GM23338 (cell line): ENCODE measurements around the gene SNN. TPM values are rescaled to one million over a fixed set of nuclear protein-coding genes. Genes with fewer than 3 reads are reported as not detected.

ENCODE experiments used
- ATAC-seq: fragments of 200-7000 bp; cut with Tn5 transposase; 3 replicates; pipeline ENCODE4 v1.9.1; 2020
- DNase-seq: peaks from one replicate; pipeline ENCODE4 v3.0.0-alpha.2; 2015; ENCODE audit warnings: low spot score
- H2AFZ ChIP-seq: fragments of 200-600 bp; sonication (generic); 2 replicates; pipeline ENCODE4 v1.8.0; 2016; ENCODE audit warnings: antibody characterized with exemption, mild to moderate bottlenecking, moderate library complexity
- H3F3A ChIP-seq: fragments of 200-600 bp; sonication (generic); replicated peaks from 2 replicates; pipeline ENCODE4 v1.8.0; 2017; ENCODE audit warnings: antibody characterized with exemption, mixed run types, low read depth
- H3K27ac ChIP-seq: fragments of 200-600 bp; sonication (generic); 2 replicates; pipeline ENCODE4 v1.6.1; 2016; ENCODE audit warnings: low read depth
- H3K27me3 ChIP-seq: fragments of 200-600 bp; sonication (generic); 2 replicates; pipeline ENCODE4 v1.8.0; 2016; ENCODE audit warnings: mild to moderate bottlenecking, mixed run types, moderate library complexity; ENCODE audit not compliant: insufficient read depth
- H3K36me3 ChIP-seq: fragments of 200-600 bp; sonication (generic); 2 replicates; pipeline ENCODE4 v1.8.0; 2016; ENCODE audit warnings: mild to moderate bottlenecking; ENCODE audit not compliant: insufficient read depth
- H3K4me1 ChIP-seq: fragments of 200-600 bp; sonication (generic); 2 replicates; pipeline ENCODE4 v1.8.0; 2016; ENCODE audit warnings: mild to moderate bottlenecking, moderate library complexity; ENCODE audit not compliant: insufficient read depth
- H3K4me2 ChIP-seq: fragments of 200-600 bp; sonication (generic); 2 replicates; pipeline ENCODE4 v1.7.1; 2017; ENCODE audit warnings: mixed run types
- H3K4me3 ChIP-seq: fragments of 200-600 bp; sonication (generic); 2 replicates; pipeline ENCODE4 v1.6.1; 2016; ENCODE audit warnings: mixed run types
- H3K79me2 ChIP-seq: fragments of 200-600 bp; sonication (generic); replicated peaks from 2 replicates; pipeline ENCODE4 v1.8.0; 2017; ENCODE audit warnings: mild to moderate bottlenecking; ENCODE audit not compliant: insufficient read depth
- H3K9me2 ChIP-seq: fragments of 200-600 bp; sonication (generic); 2 replicates; pipeline ENCODE4 v1.8.0; 2017; ENCODE audit not compliant: insufficient read depth
- H4K20me1 ChIP-seq: fragments of 200-600 bp; sonication (generic); replicated peaks from 2 replicates; pipeline ENCODE4 v1.8.0; 2017; ENCODE audit warnings: mild to moderate bottlenecking; ENCODE audit not compliant: insufficient read depth
- H3K27ac Mint-ChIP-seq: 2 replicates; pipeline ENCODE4 v1.8.0; 2020; ENCODE audit warnings: inconsistent platforms, mild to moderate bottlenecking, moderate library complexity, mixed read lengths
- H3K27me3 Mint-ChIP-seq: 3 replicates; pipeline ENCODE4 v1.8.0; 2022; ENCODE audit warnings: low read depth, mild to moderate bottlenecking, moderate library complexity, mixed read lengths, inconsistent platforms; ENCODE audit not compliant: insufficient read depth, poor library complexity
- H3K36me3 Mint-ChIP-seq: 3 replicates; pipeline ENCODE4 v1.8.0; 2021; ENCODE audit warnings: low read depth, mild to moderate bottlenecking, inconsistent platforms, moderate library complexity, mixed read lengths
- H3K4me1 Mint-ChIP-seq: 3 replicates; pipeline ENCODE4 v1.8.0; 2020; ENCODE audit warnings: mild to moderate bottlenecking, inconsistent platforms, mixed read lengths
- H3K4me3 Mint-ChIP-seq: 3 replicates; pipeline ENCODE4 v1.8.0; 2021; ENCODE audit warnings: moderate library complexity, mild to moderate bottlenecking, inconsistent platforms, mixed read lengths
- H3K9me3 Mint-ChIP-seq: 3 replicates; pipeline ENCODE4 v1.8.0; 2020; ENCODE audit warnings: moderate library complexity, mild to moderate bottlenecking, inconsistent platforms, mixed read lengths
- POLR2AphosphoS5 ChIP-seq: IDR thresholded peaks from 2 replicates; pipeline ENCODE4 v1.6.1; 2016; ENCODE audit warnings: antibody characterized with exemption, low read depth
- ZNF331 ChIP-seq: fragments of 250-450 bp; sonication (Bioruptor Pico); IDR thresholded peaks from 2 replicates; pipeline ENCODE4 v1.5.0; 2020; ENCODE audit warnings: low read depth, mild to moderate bottlenecking, moderate library complexity
- polyA plus RNA-seq: library from polyadenylated mRNA; unstranded; fragments of >200 nt; fragmentation: Nextera tagmentation; extraction: Ambion mirVana; gene quantifications from 2 replicates; pipeline ENCODE4 v1.2.1, GENCODE V29; 2016
- total RNA-seq: library from RNA; depleted of rRNA; stranded (reverse); fragments of >200 nt; shearing (Covaris generic); gene quantifications from 2 replicates; pipeline ENCODE4 v1.2.3, GENCODE V29; 2014
- TF ChIP-seq, protein P1 (sequence below): fragments of 250-450 bp; sonication (Bioruptor Pico); IDR thresholded peaks from 2 replicates; pipeline ENCODE4 v1.5.0; 2020; ENCODE audit warnings: mild to moderate bottlenecking, moderate library complexity
- TF ChIP-seq, protein P2 (sequence below): IDR thresholded peaks from one replicate; pipeline ENCODE4 v1.6.1; 2018; ENCODE audit warnings: antibody characterized with exemption; ENCODE audit not compliant: unreplicated experiment

Gene SNN
- total and polyA plus RNA-seq, 2 experiments from 2014 or later: 19.0 to 63.3 TPM

DNA sequence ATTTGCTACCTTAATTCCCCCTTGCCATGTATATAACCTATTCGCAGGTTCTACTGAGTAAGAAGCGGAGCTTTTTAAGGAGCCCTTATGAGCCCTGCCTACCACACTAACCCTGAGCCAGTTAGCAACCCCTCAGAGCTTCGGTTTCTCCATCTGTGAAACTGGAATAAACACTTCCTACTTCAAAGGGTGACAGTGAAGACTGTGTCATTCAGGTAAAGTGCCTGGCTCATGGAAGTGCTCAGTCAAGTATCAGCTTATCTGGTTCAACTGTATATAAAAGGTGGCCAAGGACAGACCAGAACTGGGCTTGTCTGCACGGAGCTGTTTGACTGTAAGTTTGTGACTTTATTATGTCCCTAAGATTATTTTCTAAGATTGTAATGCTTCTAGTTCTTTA lies 43.4 kb downstream of the SNN start (continued):
- TF ChIP-seq, protein P1, sequence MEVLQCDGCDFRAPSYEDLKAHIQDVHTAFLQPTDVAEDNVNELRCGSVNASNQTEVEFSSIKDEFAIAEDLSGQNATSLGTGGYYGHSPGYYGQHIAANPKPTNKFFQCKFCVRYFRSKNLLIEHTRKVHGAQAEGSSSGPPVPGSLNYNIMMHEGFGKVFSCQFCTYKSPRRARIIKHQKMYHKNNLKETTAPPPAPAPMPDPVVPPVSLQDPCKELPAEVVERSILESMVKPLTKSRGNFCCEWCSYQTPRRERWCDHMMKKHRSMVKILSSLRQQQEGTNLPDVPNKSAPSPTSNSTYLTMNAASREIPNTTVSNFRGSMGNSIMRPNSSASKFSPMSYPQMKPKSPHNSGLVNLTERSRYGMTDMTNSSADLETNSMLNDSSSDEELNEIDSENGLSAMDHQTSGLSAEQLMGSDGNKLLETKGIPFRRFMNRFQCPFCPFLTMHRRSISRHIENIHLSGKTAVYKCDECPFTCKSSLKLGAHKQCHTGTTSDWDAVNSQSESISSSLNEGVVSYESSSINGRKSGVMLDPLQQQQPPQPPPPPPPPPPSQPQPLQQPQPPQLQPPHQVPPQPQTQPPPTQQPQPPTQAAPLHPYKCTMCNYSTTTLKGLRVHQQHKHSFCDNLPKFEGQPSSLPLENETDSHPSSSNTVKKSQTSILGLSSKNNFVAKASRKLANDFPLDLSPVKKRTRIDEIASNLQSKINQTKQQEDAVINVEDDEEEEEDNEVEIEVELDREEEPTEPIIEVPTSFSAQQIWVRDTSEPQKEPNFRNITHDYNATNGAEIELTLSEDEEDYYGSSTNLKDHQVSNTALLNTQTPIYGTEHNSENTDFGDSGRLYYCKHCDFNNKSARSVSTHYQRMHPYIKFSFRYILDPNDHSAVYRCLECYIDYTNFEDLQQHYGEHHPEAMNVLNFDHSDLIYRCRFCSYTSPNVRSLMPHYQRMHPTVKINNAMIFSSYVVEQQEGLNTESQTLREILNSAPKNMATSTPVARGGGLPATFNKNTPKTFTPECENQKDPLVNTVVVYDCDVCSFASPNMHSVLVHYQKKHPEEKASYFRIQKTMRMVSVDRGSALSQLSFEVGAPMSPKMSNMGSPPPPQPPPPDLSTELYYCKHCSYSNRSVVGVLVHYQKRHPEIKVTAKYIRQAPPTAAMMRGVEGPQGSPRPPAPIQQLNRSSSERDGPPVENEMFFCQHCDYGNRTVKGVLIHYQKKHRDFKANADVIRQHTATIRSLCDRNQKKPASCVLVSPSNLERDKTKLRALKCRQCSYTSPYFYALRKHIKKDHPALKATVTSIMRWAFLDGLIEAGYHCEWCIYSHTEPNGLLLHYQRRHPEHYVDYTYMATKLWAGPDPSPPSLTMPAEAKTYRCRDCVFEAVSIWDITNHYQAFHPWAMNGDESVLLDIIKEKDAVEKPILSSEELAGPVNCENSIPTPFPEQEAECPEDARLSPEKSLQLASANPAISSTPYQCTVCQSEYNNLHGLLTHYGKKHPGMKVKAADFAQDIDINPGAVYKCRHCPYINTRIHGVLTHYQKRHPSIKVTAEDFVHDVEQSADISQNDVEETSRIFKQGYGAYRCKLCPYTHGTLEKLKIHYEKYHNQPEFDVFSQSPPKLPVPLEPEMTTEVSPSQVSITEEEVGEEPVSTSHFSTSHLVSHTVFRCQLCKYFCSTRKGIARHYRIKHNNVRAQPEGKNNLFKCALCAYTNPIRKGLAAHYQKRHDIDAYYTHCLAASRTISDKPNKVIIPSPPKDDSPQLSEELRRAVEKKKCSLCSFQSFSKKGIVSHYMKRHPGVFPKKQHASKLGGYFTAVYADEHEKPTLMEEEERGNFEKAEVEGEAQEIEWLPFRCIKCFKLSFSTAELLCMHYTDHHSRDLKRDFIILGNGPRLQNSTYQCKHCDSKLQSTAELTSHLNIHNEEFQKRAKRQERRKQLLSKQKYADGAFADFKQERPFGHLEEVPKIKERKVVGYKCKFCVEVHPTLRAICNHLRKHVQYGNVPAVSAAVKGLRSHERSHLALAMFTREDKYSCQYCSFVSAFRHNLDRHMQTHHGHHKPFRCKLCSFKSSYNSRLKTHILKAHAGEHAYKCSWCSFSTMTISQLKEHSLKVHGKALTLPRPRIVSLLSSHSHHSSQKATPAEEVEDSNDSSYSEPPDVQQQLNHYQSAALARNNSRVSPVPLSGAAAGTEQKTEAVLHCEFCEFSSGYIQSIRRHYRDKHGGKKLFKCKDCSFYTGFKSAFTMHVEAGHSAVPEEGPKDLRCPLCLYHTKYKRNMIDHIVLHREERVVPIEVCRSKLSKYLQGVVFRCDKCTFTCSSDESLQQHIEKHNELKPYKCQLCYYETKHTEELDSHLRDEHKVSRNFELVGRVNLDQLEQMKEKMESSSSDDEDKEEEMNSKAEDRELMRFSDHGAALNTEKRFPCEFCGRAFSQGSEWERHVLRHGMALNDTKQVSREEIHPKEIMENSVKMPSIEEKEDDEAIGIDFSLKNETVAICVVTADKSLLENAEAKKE (CRISPR knock-in tag): no peak
- TF ChIP-seq POLR2AphosphoS5: no peak

DNA sequence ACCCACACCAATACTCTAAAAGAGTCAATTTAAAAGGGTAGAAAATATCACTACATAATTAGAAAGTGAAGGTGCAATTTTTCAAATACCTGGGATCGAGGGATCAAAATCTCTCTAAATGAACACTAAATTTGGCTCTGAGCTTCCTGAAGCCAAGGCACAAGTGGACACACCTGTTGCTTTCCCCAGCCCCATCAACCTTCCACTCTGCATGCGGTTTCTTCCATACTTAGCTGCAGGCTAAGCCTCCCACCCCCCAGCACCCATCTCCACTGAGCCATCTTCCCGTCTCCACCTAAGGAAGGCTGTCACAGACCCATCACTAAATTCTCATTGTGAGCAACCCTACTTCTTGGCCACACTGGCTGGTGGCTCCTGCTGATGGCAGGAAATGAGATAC lies 43.9 kb downstream of the SNN start:
- H3K27ac Mint-ChIP-seq: no peak overlapping the region
- H3K4me3 Mint-ChIP-seq: no peak overlapping the region
- 0 out of 2 replicates have a peak, but pooled peaks cover under 1% of the 10 kb centered on the region for H3K4me1 ChIP-seq
- peaks cover 3% of the 10 kb centered on the region for H3K27me3 Mint-ChIP-seq
- no peak overlapping the region for H2AFZ ChIP-seq
- H3K36me3 ChIP-seq: no peaks in the 10 kb centered on the region
- H3K27me3 ChIP-seq: no peaks in the 10 kb centered on the region
- no peaks in the 10 kb centered on the region for H3K9me3 Mint-ChIP-seq
- DNase-seq (no peak), ATAC-seq (no peak)
- H3K27ac ChIP-seq: no peak overlapping the region
- 0 out of 2 replicates have a peak, but pooled peaks cover 5% of the 10 kb centered on the region for H4K20me1 ChIP-seq
- H3K79me2 ChIP-seq: no peaks in the 10 kb centered on the region
- no peak overlapping the region for H3K4me2 ChIP-seq
- TF ChIP-seq, protein P2, sequence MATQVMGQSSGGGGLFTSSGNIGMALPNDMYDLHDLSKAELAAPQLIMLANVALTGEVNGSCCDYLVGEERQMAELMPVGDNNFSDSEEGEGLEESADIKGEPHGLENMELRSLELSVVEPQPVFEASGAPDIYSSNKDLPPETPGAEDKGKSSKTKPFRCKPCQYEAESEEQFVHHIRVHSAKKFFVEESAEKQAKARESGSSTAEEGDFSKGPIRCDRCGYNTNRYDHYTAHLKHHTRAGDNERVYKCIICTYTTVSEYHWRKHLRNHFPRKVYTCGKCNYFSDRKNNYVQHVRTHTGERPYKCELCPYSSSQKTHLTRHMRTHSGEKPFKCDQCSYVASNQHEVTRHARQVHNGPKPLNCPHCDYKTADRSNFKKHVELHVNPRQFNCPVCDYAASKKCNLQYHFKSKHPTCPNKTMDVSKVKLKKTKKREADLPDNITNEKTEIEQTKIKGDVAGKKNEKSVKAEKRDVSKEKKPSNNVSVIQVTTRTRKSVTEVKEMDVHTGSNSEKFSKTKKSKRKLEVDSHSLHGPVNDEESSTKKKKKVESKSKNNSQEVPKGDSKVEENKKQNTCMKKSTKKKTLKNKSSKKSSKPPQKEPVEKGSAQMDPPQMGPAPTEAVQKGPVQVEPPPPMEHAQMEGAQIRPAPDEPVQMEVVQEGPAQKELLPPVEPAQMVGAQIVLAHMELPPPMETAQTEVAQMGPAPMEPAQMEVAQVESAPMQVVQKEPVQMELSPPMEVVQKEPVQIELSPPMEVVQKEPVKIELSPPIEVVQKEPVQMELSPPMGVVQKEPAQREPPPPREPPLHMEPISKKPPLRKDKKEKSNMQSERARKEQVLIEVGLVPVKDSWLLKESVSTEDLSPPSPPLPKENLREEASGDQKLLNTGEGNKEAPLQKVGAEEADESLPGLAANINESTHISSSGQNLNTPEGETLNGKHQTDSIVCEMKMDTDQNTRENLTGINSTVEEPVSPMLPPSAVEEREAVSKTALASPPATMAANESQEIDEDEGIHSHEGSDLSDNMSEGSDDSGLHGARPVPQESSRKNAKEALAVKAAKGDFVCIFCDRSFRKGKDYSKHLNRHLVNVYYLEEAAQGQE: no peak
- no peak for TF ChIP-seq ZNF331 (CRISPR knock-in tag)
- no peaks in the 10 kb centered on the region for H3K9me2 ChIP-seq
- H3K36me3 Mint-ChIP-seq: no peaks in the 10 kb centered on the region; the same call in 2 of the 3 replicates
- no peaks in the 10 kb centered on the region for H3F3A ChIP-seq
- no peaks in the 10 kb centered on the region for H3K4me1 Mint-ChIP-seq
- H3K4me3 ChIP-seq: no peak overlapping the region
